Upper lobe of left lung (tissue), 6 donors: Measurements from ENCODE around the gene MAGI2. TPM values are rescaled to one million over a fixed set of nuclear protein-coding genes. Genes with fewer than 3 reads are reported as not detected.

Source experiments
- ATAC-seq, 2 donors: fragments of 200-7000 bp; cut with Tn5 transposase; one replicate each; pipeline ENCODE4 v1.9.1; 2022; ENCODE audit warnings: mild to moderate bottlenecking in 2 of 2, moderate library complexity in 2 of 2; ENCODE audit not compliant: low FRiP score in 2 of 2
- DNase-seq, 2 donors: peaks; one replicate each; pipeline ENCODE4 v3.0.0-alpha.2; 2019 to 2020
- H3K27ac ChIP-seq, 4 donors: fragments of 200-600 bp; sonication (generic); one replicate each; pipeline ENCODE4 v1.5.1; 2016 to 2019
- H3K27me3 ChIP-seq, 4 donors: fragments of 200-600 bp; sonication (generic); one replicate each; pipeline ENCODE4 v1.5.1; 2017 to 2019
- H3K36me3 ChIP-seq, 4 donors: fragments of 200-600 bp; sonication (generic); one replicate each; pipeline ENCODE4 v1.5.1; 2016 to 2019
- H3K4me1 ChIP-seq, 4 donors: fragments of 200-600 bp; sonication (generic); one replicate each; pipeline ENCODE4 v1.5.1; 2018 to 2019
- H3K4me3 ChIP-seq, 4 donors: fragments of 200-600 bp; sonication (generic); one replicate each; pipeline ENCODE4 v1.5.1; 2017 to 2019; ENCODE audit warnings: mild to moderate bottlenecking in 2 of 4, moderate library complexity in 1 of 4
- H3K9me3 ChIP-seq, 4 donors: fragments of 200-600 bp; sonication (generic); one replicate each; pipeline ENCODE4 v1.5.1; 2018 to 2019
- CTCF ChIP-seq, 6 experiments: fragments of 450-650 bp in 4 of 6; fragments of 200-600 bp in 2 of 6; sonication (generic) in 2 of 6; IDR thresholded peaks; one replicate each; pipeline ENCODE4 v1.5.1; 2016 to 2019; ENCODE audit warnings: antibody characterized with exemption in 6 of 6
- EP300 ChIP-seq, 4 donors: sonication (generic); formaldehyde crosslinking; IDR thresholded peaks; one replicate each; pipeline ENCODE4 v1.5.1; 2017; ENCODE audit warnings: antibody characterized with exemption in 4 of 4, control low read depth in 2 of 4
- POLR2A ChIP-seq, 4 donors: fragments of 450-650 bp; IDR thresholded peaks; one replicate each; pipeline ENCODE4 v1.5.1; 2016 to 2017; ENCODE audit warnings: antibody characterized with exemption in 4 of 4, mild to moderate bottlenecking in 2 of 4
- POLR2AphosphoS5 ChIP-seq, 2 donors: sonication (generic); formaldehyde crosslinking; IDR thresholded peaks; one replicate each; pipeline ENCODE4 v1.5.1; 2017; ENCODE audit warnings: antibody characterized with exemption in 2 of 2
- WGBS, 2 donors: methylation state at CpG; one replicate each; pipeline ENCODE4 v1.1.5; 2017 to 2018; 5-methylcytosine and 5-hydroxymethylcytosine counted together
- total RNA-seq, 6 donors: library from RNA; depleted of rRNA in 4 of 6; stranded (reverse); fragments of >200 nt in 4 of 6; gene quantifications; one replicate each; pipeline versions ENCODE4 v1.1.0 to v1.2.1, GENCODE V29; 2016 to 2021
- donor health status: DM: no; HTN: no; CAD: no; lungs with moderate emphysema.
- donor health status: DM: no; HTN: yes; CAD: no; lungs with severe emphysema.

The MAGI2 gene
- total RNA-seq, 6 donors from 2014 or later = 7.9 to 84.9 (median 11.8) TPM

- H3K27me3 ChIP-seq = no peaks in the 10 kb centered on the region
- H3K27ac ChIP-seq = no peak overlapping the region
- TF ChIP-seq POLR2AphosphoS5 (IDR thresholded peaks at IDR 0.05) = no peak
- ATAC-seq (no peak), DNase-seq (no peak)
- H3K9me3 ChIP-seq = no peaks in the 10 kb centered on the region
- H3K4me1 ChIP-seq = no peaks in the 10 kb centered on the region
- no peak overlapping the region for H3K4me3 ChIP-seq
- WGBS, 2 donors = 85 to 90% methylated on average over 2 of the region's 2 CpGs
- no peaks in the 10 kb centered on the region for H3K36me3 ChIP-seq
These were observed 148.8 kb downstream of the MAGI2 start for GRCh38 chr7:79304711-79305110.

- no peaks in the 10 kb centered on the region for H3K27me3 ChIP-seq
- no peak for DNase-seq
- no peak overlapping the region for H3K4me3 ChIP-seq
- H3K9me3 ChIP-seq = no peaks in the 10 kb centered on the region
- no peak for TF ChIP-seq POLR2AphosphoS5 (IDR thresholded peaks at IDR 0.05)
- TF ChIP-seq POLR2A (IDR thresholded peaks at IDR 0.05) = no peak
- TF ChIP-seq EP300 (IDR thresholded peaks at IDR 0.05) = no peak
- no peak for TF ChIP-seq CTCF (IDR thresholded peaks at IDR 0.05)
- no peaks in the 10 kb centered on the region for H3K4me1 ChIP-seq
- 86 to 97% methylated on average over 1 of the region's 1 CpG for WGBS, 2 donors
- no peak for ATAC-seq
- H3K27ac ChIP-seq = no peak overlapping the region
- H3K36me3 ChIP-seq = no peaks in the 10 kb centered on the region
These were observed 151.2 kb downstream of the MAGI2 start for GRCh38 chr7:79302293-79302692.

GRCh38 chr7:79301419-79301818, 152.0 kb downstream of the MAGI2 start:
- Histone ChIP-seq H3K4me1 (no peaks in the 10 kb centered on the region), H3K4me3 (no peak overlapping the region), H3K36me3 (no peaks in the 10 kb centered on the region), H3K9me3 (no peaks in the 10 kb centered on the region), H3K27me3 (no peaks in the 10 kb centered on the region), H3K27ac (no peak overlapping the region)
- no peak for TF ChIP-seq CTCF (IDR thresholded peaks at IDR 0.05)
- no peak for TF ChIP-seq EP300 (IDR thresholded peaks at IDR 0.05)
- no peak for TF ChIP-seq POLR2A (IDR thresholded peaks at IDR 0.05)
- no peak for TF ChIP-seq POLR2AphosphoS5 (IDR thresholded peaks at IDR 0.05)
- DNase-seq (no peak), ATAC-seq (no peak)

- Histone ChIP-seq H3K36me3 (no peaks in the 10 kb centered on the region), H3K27ac (no peak overlapping the region)
These were observed 152.9 kb downstream of the MAGI2 start for GRCh38 chr7:79300573-79300972.

GRCh38 chr7:79298145-79298760, 155.2 kb downstream of the MAGI2 start:
- DNase-seq = no peak
- Histone ChIP-seq H3K27me3 (no peaks in the 10 kb centered on the region), H3K36me3 (no peaks in the 10 kb centered on the region), H3K4me3 (no peak overlapping the region), H3K9me3 (no peaks in the 10 kb centered on the region), H3K27ac (no peak overlapping the region), H3K4me1 (no peaks in the 10 kb centered on the region)
- no peak for TF ChIP-seq POLR2AphosphoS5 (IDR thresholded peaks at IDR 0.05)
- TF ChIP-seq EP300 (IDR thresholded peaks at IDR 0.05) = no peak
- peak in 5 of 6 experiments; percentile 39 to 54 (median 48) for TF ChIP-seq CTCF (IDR thresholded peaks at IDR 0.05)
- TF ChIP-seq POLR2A (IDR thresholded peaks at IDR 0.05) = no peak
- WGBS, 2 donors = 84 to 87% methylated on average over 3 of the region's 3 CpGs
- ATAC-seq = no peak

More at GRCh38 chr7:79300573-79300972, 152.9 kb downstream of the MAGI2 start:
- DNase-seq (no peak), ATAC-seq (no peak)
- Histone ChIP-seq H3K27me3 (no peaks in the 10 kb centered on the region), H3K4me1 (no peaks in the 10 kb centered on the region), H3K9me3 (no peaks in the 10 kb centered on the region), H3K4me3 (no peak overlapping the region)
- no peak for TF ChIP-seq POLR2AphosphoS5 (IDR thresholded peaks at IDR 0.05)

- no peaks in the 10 kb centered on the region for H3K4me1 ChIP-seq
- H3K27me3 ChIP-seq = no peaks in the 10 kb centered on the region
- no peaks in the 10 kb centered on the region for H3K9me3 ChIP-seq
- no peaks in the 10 kb centered on the region for H3K36me3 ChIP-seq
- TF ChIP-seq POLR2AphosphoS5 (IDR thresholded peaks at IDR 0.05) = no peak
- ATAC-seq (no peak), DNase-seq (no peak)
- WGBS, 2 donors = 64 to 71% methylated on average over 1 of the region's 1 CpG
- no peak overlapping the region for H3K4me3 ChIP-seq
- no peak overlapping the region for H3K27ac ChIP-seq
These were observed 156.7 kb downstream of the MAGI2 start for GRCh38 chr7:79296553-79297320.
